OCI-LY1 (cell line): ENCODE measurements around the gene TMEM229A.
"Not testable (repeated sequence)": the region's sequence is repeated elsewhere in the genome, so short reads cannot be mapped to it uniquely, and the experiment has no call there.

ENCODE experiments used
- EZH2 ChIP-seq: fragments of 200-600 bp; sonication (generic), shearing (Covaris generic); IDR thresholded peaks from 2 replicates; pipeline ENCODE4 v1.8.0; 2017; ENCODE audit warnings: borderline replicate concordance, mixed run types, mild to moderate bottlenecking, antibody characterized with exemption, low read length, moderate library complexity, mixed read lengths
- TF ChIP-seq, protein P1 (sequence below): fragments of 200-600 bp; sonication (generic), shearing (Covaris generic); IDR thresholded peaks from 2 replicates; pipeline ENCODE4 v1.5.1; 2017; ENCODE audit warnings: mild to moderate bottlenecking, antibody characterized with exemption, low read length, moderate library complexity, mixed read lengths

DNA sequence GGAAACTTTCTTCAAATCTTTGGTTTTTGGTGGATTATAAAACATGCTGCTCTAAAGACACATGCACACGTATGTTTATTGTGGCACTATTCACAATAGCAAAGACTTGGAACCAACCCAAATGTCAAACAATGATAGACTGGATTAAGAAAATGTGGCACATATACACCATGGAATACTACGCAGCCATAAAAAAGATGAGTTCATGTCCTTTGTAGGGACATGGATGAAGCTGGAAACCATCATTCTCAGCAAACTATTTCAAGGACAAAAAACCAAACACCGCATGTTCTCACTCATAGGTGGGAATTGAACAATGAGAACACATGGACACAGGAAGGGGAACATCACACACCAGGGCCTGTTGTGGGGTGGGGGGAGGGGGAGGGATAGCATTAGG lies 8.5 kb downstream of the TMEM229A start:
- TF ChIP-seq, protein P1, sequence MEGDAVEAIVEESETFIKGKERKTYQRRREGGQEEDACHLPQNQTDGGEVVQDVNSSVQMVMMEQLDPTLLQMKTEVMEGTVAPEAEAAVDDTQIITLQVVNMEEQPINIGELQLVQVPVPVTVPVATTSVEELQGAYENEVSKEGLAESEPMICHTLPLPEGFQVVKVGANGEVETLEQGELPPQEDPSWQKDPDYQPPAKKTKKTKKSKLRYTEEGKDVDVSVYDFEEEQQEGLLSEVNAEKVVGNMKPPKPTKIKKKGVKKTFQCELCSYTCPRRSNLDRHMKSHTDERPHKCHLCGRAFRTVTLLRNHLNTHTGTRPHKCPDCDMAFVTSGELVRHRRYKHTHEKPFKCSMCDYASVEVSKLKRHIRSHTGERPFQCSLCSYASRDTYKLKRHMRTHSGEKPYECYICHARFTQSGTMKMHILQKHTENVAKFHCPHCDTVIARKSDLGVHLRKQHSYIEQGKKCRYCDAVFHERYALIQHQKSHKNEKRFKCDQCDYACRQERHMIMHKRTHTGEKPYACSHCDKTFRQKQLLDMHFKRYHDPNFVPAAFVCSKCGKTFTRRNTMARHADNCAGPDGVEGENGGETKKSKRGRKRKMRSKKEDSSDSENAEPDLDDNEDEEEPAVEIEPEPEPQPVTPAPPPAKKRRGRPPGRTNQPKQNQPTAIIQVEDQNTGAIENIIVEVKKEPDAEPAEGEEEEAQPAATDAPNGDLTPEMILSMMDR, result not testable (repeated sequence)
- TF ChIP-seq EZH2, result not testable (repeated sequence)
